GM19099 (cell line): Measurements from ENCODE around the gene EPN1.

Experiments used
- POLR2A ChIP-seq: IDR thresholded peaks from 3 replicates; pipeline ENCODE4 v1.6.1; 2011; ENCODE audit warnings: low read depth; ENCODE audit not compliant: insufficient read length; ENCODE audit errors: extremely low read depth

The EPN1 gene

DNA sequence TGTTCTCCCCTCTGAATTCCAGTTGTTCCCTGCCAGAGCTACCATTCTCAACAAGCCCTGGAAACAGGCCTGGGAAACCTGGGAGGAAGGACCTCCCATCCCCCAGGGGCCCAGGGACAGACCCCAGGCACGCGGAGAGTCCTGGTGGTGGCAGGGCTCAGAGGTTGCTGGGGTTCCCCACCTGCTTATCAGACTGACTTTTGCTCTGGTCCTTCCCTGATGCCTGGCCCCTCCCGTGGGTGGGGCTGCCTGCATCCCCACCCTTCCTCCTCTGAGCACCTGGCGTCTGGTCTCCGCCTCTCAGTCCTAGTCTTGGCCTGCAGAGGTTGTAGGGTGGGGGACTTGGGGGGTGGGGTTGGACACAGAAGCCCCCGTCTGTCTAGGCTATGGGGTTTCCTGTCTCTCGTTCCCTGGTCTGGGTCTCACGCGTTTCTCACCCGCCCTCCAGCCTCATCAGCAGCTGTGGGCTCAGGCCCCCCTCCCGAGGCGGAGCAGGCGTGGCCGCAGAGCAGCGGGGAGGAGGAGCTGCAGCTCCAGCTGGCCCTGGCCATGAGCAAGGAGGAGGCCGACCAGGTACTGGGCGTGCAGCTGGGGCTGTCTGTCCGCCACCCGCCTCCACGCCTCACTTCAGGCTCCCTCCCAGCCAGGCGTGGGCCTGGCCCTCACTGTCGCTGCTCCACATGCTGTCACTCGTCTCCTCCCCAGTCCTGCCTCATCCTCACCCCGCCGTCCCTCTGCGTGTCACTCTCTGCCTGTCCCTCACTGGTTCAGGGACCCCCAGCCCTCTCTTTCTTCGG, 13.6 kb downstream of the EPN1 start:
- TF ChIP-seq POLR2A: no peak

GRCh38 chr19:55689411-55690108, 14.5 kb downstream of the EPN1 start:
- no peak for TF ChIP-seq POLR2A

- no peak for TF ChIP-seq POLR2A
These were observed 15.2 kb downstream of the EPN1 start for GRCh38 chr19:55690109-55690768.

- no peak for TF ChIP-seq POLR2A
These were observed 15.9 kb downstream of the EPN1 start for GRCh38 chr19:55690769-55691545.

GRCh38 chr19:55691561-55692481, 16.8 kb downstream of the EPN1 start:
- no peak for TF ChIP-seq POLR2A

DNA sequence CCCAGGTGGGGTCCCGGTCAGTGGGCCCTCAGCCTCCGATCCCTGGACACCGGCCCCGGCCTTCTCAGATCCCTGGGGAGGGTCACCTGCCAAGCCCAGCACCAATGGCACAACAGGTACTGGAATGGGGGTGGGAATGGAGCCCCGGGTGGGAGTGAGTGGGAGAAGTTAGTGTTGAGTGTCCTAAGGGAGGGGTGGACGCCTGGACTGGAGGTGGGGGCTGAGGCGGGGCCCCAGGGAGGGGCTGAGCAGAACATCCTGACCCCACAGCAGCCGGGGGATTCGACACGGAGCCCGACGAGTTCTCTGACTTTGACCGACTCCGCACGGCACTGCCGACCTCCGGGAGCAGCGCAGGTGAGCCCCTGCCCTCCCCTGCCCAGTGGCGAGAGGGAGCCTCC, 17.7 kb downstream of the EPN1 start:
- TF ChIP-seq POLR2A: no peak

GRCh38 chr19:55693336-55693974, 18.4 kb downstream of the EPN1 start:
- no peak for TF ChIP-seq POLR2A

GRCh38 chr19:55694241-55694655, 19.2 kb downstream of the EPN1 start:
- TF ChIP-seq POLR2A: no peak

- no peak for TF ChIP-seq POLR2A
These were observed 19.8 kb downstream of the EPN1 start for GRCh38 chr19:55694656-55695491.

DNA sequence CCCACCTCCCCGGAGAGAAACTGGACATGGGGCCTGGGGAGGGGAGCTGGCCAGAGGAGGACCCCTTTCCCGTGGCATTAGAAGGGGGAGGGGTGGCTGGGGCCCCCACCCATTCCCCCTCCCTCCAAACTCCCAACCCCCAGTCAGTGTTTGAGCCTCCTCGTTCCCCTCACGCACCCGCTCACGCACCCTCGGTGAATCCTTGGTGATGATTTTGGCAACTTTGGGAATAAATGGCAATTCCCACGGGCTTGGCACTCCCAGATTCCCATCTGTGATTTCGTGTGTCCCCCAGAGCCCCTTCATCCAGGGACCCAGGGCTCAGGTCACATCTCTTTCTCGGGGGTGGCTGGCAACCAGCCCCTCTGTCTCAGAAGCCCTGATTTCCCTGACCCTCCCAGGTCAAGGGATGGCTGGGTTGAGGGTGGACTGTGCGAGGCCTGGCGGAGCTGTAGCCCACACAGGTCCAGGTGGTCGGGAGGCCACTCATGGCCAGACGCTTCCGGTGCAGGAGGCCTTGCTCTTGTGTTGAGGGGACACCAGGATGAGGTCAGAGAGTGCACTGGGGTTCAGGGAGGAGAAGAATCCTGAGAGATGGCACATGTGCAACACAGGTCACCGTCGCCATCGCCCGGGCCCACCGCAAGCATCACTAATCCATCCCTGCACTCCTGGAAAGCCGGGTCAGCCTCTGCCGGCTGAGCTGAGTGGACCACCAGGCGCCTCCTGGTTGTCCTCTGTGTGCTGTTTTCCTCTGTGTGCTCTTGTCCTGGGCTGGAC, 20.7 kb downstream of the EPN1 start:
- no peak for TF ChIP-seq POLR2A

DNA sequence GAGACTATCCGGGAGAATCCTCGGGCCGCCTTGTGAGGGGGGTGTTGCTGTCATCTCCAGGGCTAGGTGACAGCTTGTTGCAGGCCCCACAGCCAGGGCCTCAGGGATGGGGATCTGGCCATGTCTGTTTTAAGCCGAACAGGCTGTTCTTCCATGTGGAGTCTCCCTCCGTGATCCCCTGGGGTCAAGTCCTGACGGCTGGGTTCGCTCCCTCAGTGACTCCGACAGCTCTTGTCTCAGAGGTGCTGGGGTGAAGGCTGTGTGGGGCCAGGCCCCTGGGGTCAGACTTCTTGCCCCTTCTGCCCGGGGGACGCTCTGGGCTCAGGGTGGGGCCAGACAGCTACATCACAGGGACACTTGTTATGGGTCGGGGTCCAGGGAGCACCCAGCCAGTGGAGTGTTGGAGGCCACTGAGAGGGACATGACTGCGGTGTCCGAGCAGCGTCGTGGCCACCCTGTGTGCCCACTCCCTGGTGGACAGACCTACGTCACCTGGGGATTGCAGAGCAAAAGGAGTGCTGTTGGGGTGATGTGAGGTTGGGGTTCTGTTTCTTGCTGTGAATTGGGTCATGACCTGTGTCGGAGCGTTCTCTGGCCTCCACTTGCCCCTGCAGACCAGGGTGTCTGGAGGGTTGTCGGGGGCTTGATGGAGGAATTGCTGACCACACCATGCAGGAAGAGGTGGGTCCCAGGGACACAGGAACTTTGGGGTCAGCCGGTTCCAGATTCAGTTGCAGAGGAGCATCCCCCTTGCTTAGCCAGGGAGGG, 21.5 kb downstream of the EPN1 start:
- no peak for TF ChIP-seq POLR2A
